PC-9 (cell line): ENCODE measurements around the gene OPN1SW.

ENCODE experiments used
- CTCF ChIP-seq: fragments of 200-600 bp; sonication (generic); conservative IDR thresholded peaks from 2 replicates; pipeline ENCODE4 v1.6.1; 2017; ENCODE audit warnings: mixed run types, antibody characterized with exemption, mild to moderate bottlenecking, moderate library complexity
- EZH2 ChIP-seq: fragments of 200-600 bp; sonication (generic); IDR thresholded peaks from 2 replicates; pipeline ENCODE4 v1.8.0; 2017; ENCODE audit warnings: antibody characterized with exemption, low read depth

- no peak for TF ChIP-seq CTCF
- no peak for TF ChIP-seq EZH2
Measured at GRCh38 chr7:128742206-128742605, 33.4 kb downstream of the OPN1SW start.
